Measurements from ENCODE around the gene ARMC9. TPM values are rescaled to one million over a fixed set of nuclear protein-coding genes. Genes with fewer than 3 reads are reported as not detected.
"Not testable (repeated sequence)": the region's sequence is repeated elsewhere in the genome, so short reads cannot be mapped to it uniquely, and the experiment has no call there.

ARMC9 gene
- total RNA-seq, 1 donor from 2014 or later = 19.9 TPM

GRCh38 chr2:231290321-231291015, 92.0 kb downstream of the ARMC9 start:
- no peak for DNase-seq

GRCh38 chr2:231292472-231293134, 94.2 kb downstream of the ARMC9 start:
- DNase-seq = no peak

GRCh38 chr2:231293163-231293562, 94.7 kb downstream of the ARMC9 start:
- no peak for DNase-seq

GRCh38 chr2:231294116-231294515, 95.7 kb downstream of the ARMC9 start:
- DNase-seq = no peak

GRCh38 chr2:231294571-231295362, 96.3 kb downstream of the ARMC9 start:
- no peak for DNase-seq

- no peak for DNase-seq
These were observed 96.9 kb downstream of the ARMC9 start for GRCh38 chr2:231295363-231295655.

- no peak for DNase-seq
These were observed 98.1 kb downstream of the ARMC9 start for GRCh38 chr2:231296401-231296974.

- DNase-seq = peak; percentile 79
These were observed 98.9 kb downstream of the ARMC9 start for GRCh38 chr2:231297108-231297908.

- DNase-seq = no peak
These were observed 99.7 kb downstream of the ARMC9 start for GRCh38 chr2:231298091-231298490.

GRCh38 chr2:231299267-231299666, 100.8 kb downstream of the ARMC9 start:
- DNase-seq = no peak

GRCh38 chr2:231300020-231300721, 101.7 kb downstream of the ARMC9 start:
- peak; percentile 85 for DNase-seq

- no peak for DNase-seq
These were observed 102.3 kb downstream of the ARMC9 start for GRCh38 chr2:231300722-231301076.

GRCh38 chr2:231304259-231304658, 105.8 kb downstream of the ARMC9 start:
- not testable (repeated sequence) for DNase-seq

GRCh38 chr2:231305221-231305620, 106.8 kb downstream of the ARMC9 start:
- no peak for DNase-seq

GRCh38 chr2:231306791-231307393, 108.5 kb downstream of the ARMC9 start:
- DNase-seq = no peak

GRCh38 chr2:231308219-231308618, 109.8 kb downstream of the ARMC9 start:
- DNase-seq = no peak

GRCh38 chr2:231308631-231309428, 110.4 kb downstream of the ARMC9 start:
- peak; percentile 52 for DNase-seq

- DNase-seq = no peak
These were observed 113.6 kb downstream of the ARMC9 start for GRCh38 chr2:231312066-231312465.

GRCh38 chr2:231315896-231316295, 117.5 kb downstream of the ARMC9 start:
- DNase-seq = no peak

GRCh38 chr2:231317579-231317978, 119.1 kb downstream of the ARMC9 start:
- no peak for DNase-seq

- DNase-seq = no peak
These were observed 120.0 kb downstream of the ARMC9 start for GRCh38 chr2:231318436-231318835.
